ENCODE measurements around the gene DRGX.
A peak's percentile ranks its signal among the peaks of the same experiment; 100 is the strongest.

Gene DRGX

GRCh38 chr10:49407151-49407550, 11.3 kb upstream of the DRGX start:
- H3K27me3 ChIP-seq (ENCODE audit: low read depth, low read length): peaks cover 5% of the 10 kb centered on the region
- no peak overlapping the region for H3K27ac ChIP-seq (ENCODE audit: low read length)
- no peak overlapping the region for H3K4me3 ChIP-seq (ENCODE audit: low read depth in 1 of 2, low read length in 2 of 2)
- H3K36me3 ChIP-seq (ENCODE audit: control insufficient read depth in 1 of 2, insufficient read depth in 2 of 2, low read length in 2 of 2): no peaks in the 10 kb centered on the region
- no peaks in the 10 kb centered on the region for H3K4me1 ChIP-seq (ENCODE audit: control insufficient read depth in 1 of 2, insufficient read depth in 2 of 2, low read length in 2 of 2)
- no peaks in the 10 kb centered on the region for H3K9me3 ChIP-seq (ENCODE audit: control insufficient read depth in 1 of 2, low read length in 2 of 2)

GRCh38 chr10:49404321-49404878, 8.5 kb upstream of the DRGX start:
- no peak overlapping the region for H3K4me3 ChIP-seq (ENCODE audit: low read depth in 1 of 2, low read length in 2 of 2)
- H3K27ac ChIP-seq (ENCODE audit: low read length): no peak overlapping the region
- H3K36me3 ChIP-seq (ENCODE audit: control insufficient read depth in 1 of 2, insufficient read depth in 2 of 2, low read length in 2 of 2): no peaks in the 10 kb centered on the region
- peaks cover 10% of the 10 kb centered on the region for H3K27me3 ChIP-seq (ENCODE audit: low read depth, low read length)
- H3K9me3 ChIP-seq (ENCODE audit: control insufficient read depth in 1 of 2, low read length in 2 of 2): no peaks in the 10 kb centered on the region
- no peaks in the 10 kb centered on the region for H3K4me1 ChIP-seq (ENCODE audit: control insufficient read depth in 1 of 2, insufficient read depth in 2 of 2, low read length in 2 of 2)

GRCh38 chr10:49403363-49403762, 7.5 kb upstream of the DRGX start:
- H3K4me1 ChIP-seq (ENCODE audit: control insufficient read depth in 1 of 2, insufficient read depth in 2 of 2, low read length in 2 of 2): peaks cover 0 to 3% of the 10 kb centered on the region in 2 donors
- H3K4me3 ChIP-seq (ENCODE audit: low read depth in 1 of 2, low read length in 2 of 2): no peak overlapping the region
- no peaks in the 10 kb centered on the region for H3K36me3 ChIP-seq (ENCODE audit: control insufficient read depth in 1 of 2, insufficient read depth in 2 of 2, low read length in 2 of 2)
- no peaks in the 10 kb centered on the region for H3K9me3 ChIP-seq (ENCODE audit: control insufficient read depth in 1 of 2, low read length in 2 of 2)
- H3K27me3 ChIP-seq (ENCODE audit: low read depth, low read length): peaks cover 20% of the 10 kb centered on the region
- H3K27ac ChIP-seq (ENCODE audit: low read length): no peak overlapping the region

- Histone ChIP-seq H3K27ac (ENCODE audit: low read length) (no peak overlapping the region), H3K9me3 (ENCODE audit: control insufficient read depth in 1 of 2, low read length in 2 of 2) (no peaks in the 10 kb centered on the region), H3K36me3 (ENCODE audit: control insufficient read depth in 1 of 2, insufficient read depth in 2 of 2, low read length in 2 of 2) (no peaks in the 10 kb centered on the region), H3K4me3 (ENCODE audit: low read depth in 1 of 2, low read length in 2 of 2) (no peak overlapping the region), H3K4me1 (ENCODE audit: control insufficient read depth in 1 of 2, insufficient read depth in 2 of 2, low read length in 2 of 2) (peaks cover 0 to 26% of the 10 kb centered on the region in 2 donors), H3K27me3 (ENCODE audit: low read depth, low read length) (peaks cover 48% of the 10 kb centered on the region)
Observed at GRCh38 chr10:49400365-49400764, 4.5 kb upstream of the DRGX start.

GRCh38 chr10:49398986-49399385, 3.1 kb upstream of the DRGX start:
- Histone ChIP-seq H3K36me3 (ENCODE audit: control insufficient read depth in 1 of 2, insufficient read depth in 2 of 2, low read length in 2 of 2) (no peaks in the 10 kb centered on the region), H3K4me3 (ENCODE audit: low read depth in 1 of 2, low read length in 2 of 2) (no peak overlapping the region), H3K27ac (ENCODE audit: low read length) (no peak overlapping the region), H3K9me3 (ENCODE audit: control insufficient read depth in 1 of 2, low read length in 2 of 2) (no peaks in the 10 kb centered on the region), H3K4me1 (ENCODE audit: control insufficient read depth in 1 of 2, insufficient read depth in 2 of 2, low read length in 2 of 2) (peaks cover 0 to 34% of the 10 kb centered on the region in 2 donors), H3K27me3 (ENCODE audit: low read depth, low read length) (peaks cover 57% of the 10 kb centered on the region)

GRCh38 chr10:49398000-49398861, 2.3 kb upstream of the DRGX start:
- Histone ChIP-seq H3K4me3 (ENCODE audit: low read depth in 1 of 2, low read length in 2 of 2) (peak overlapping the region in 1 of 2 donors; percentile 42), H3K9me3 (ENCODE audit: control insufficient read depth in 1 of 2, low read length in 2 of 2) (no peaks in the 10 kb centered on the region), H3K36me3 (ENCODE audit: control insufficient read depth in 1 of 2, insufficient read depth in 2 of 2, low read length in 2 of 2) (no peaks in the 10 kb centered on the region), H3K27me3 (ENCODE audit: low read depth, low read length) (peaks cover 61% of the 10 kb centered on the region), H3K27ac (ENCODE audit: low read length) (no peak overlapping the region), H3K4me1 (ENCODE audit: control insufficient read depth in 1 of 2, insufficient read depth in 2 of 2, low read length in 2 of 2) (peaks cover 0 to 34% of the 10 kb centered on the region in 2 donors)

DNA sequence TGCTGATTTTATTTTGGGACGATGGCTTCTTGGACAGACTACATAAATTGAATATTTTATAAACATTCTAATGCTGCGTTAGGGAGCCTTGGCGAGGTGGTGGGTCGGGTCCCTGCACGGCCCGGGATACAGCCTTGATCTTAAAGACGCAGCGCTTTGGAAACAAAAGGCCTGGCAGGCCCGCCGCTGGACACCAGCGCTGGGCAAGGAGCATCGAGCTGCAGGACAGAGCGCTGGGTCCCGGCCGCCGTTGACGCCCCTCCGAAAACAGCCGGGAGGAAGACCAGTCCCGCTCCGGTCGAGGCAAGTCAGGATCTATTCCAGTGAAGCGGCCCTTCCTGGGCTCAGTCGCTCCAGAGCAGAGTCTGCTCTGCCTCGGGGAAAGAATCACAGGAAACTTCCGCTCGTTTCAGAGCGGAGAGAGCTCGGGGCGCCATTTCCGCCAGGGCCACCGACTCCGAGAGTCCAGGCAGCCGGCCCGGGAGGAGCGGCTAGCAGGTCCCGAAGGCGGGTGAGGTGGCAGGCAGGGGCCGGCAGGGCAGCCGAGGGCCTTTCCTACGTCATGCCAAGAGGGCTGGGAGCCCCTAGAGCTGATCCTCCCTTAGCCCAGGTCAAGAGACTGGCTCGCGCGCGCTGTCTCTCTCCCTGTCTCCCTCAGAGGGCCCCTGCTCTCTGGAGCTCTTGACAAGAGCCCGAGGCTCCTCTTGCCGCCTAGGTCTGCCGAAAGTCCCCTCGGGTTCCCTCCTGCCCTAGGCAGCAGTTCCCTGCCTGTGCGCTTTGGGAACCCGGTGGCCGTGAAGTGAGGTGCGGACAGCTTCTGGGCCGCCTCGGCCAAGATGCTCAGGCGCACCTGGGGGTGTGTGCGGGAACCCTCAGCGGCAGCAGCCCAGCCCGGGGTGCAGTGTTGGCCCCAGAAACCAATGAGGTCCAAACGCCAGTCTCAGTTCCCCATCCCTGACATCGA, 1.4 kb upstream of the DRGX start:
- H3K4me3 ChIP-seq (ENCODE audit: low read depth in 1 of 2, low read length in 2 of 2): peak overlapping the region in 1 of 2 donors; percentile 42
- H3K36me3 ChIP-seq (ENCODE audit: control insufficient read depth in 1 of 2, insufficient read depth in 2 of 2, low read length in 2 of 2): no peaks in the 10 kb centered on the region
- peaks cover 61% of the 10 kb centered on the region for H3K27me3 ChIP-seq (ENCODE audit: low read depth, low read length)
- H3K27ac ChIP-seq (ENCODE audit: low read length): no peak overlapping the region
- peaks cover 0 to 34% of the 10 kb centered on the region in 2 donors for H3K4me1 ChIP-seq (ENCODE audit: control insufficient read depth in 1 of 2, insufficient read depth in 2 of 2, low read length in 2 of 2)
- H3K9me3 ChIP-seq (ENCODE audit: control insufficient read depth in 1 of 2, low read length in 2 of 2): no peaks in the 10 kb centered on the region

GRCh38 chr10:49396666-49396999, 744 bp upstream of the DRGX start:
- Histone ChIP-seq H3K4me1 (ENCODE audit: control insufficient read depth in 1 of 2, insufficient read depth in 2 of 2, low read length in 2 of 2) (peaks cover 0 to 34% of the 10 kb centered on the region in 2 donors), H3K9me3 (ENCODE audit: control insufficient read depth in 1 of 2, low read length in 2 of 2) (no peaks in the 10 kb centered on the region), H3K4me3 (ENCODE audit: low read depth in 1 of 2, low read length in 2 of 2) (no peak overlapping the region), H3K36me3 (ENCODE audit: control insufficient read depth in 1 of 2, insufficient read depth in 2 of 2, low read length in 2 of 2) (no peaks in the 10 kb centered on the region), H3K27ac (ENCODE audit: low read length) (no peak overlapping the region), H3K27me3 (ENCODE audit: low read depth, low read length) (peaks cover 61% of the 10 kb centered on the region)

- Histone ChIP-seq H3K9me3 (ENCODE audit: control insufficient read depth in 1 of 2, low read length in 2 of 2) (no peaks in the 10 kb centered on the region), H3K27me3 (ENCODE audit: low read depth, low read length) (peaks cover 56% of the 10 kb centered on the region), H3K4me3 (ENCODE audit: low read depth in 1 of 2, low read length in 2 of 2) (no peak overlapping the region), H3K27ac (ENCODE audit: low read length) (no peak overlapping the region), H3K36me3 (ENCODE audit: control insufficient read depth in 1 of 2, insufficient read depth in 2 of 2, low read length in 2 of 2) (no peaks in the 10 kb centered on the region), H3K4me1 (ENCODE audit: control insufficient read depth in 1 of 2, insufficient read depth in 2 of 2, low read length in 2 of 2) (peaks cover 0 to 34% of the 10 kb centered on the region in 2 donors)
Observed at GRCh38 chr10:49394933-49395740, 752 bp downstream of the DRGX start.

- Histone ChIP-seq H3K4me1 (ENCODE audit: control insufficient read depth in 1 of 2, insufficient read depth in 2 of 2, low read length in 2 of 2) (peaks cover 0 to 34% of the 10 kb centered on the region in 2 donors), H3K36me3 (ENCODE audit: control insufficient read depth in 1 of 2, insufficient read depth in 2 of 2, low read length in 2 of 2) (no peaks in the 10 kb centered on the region), H3K9me3 (ENCODE audit: control insufficient read depth in 1 of 2, low read length in 2 of 2) (no peaks in the 10 kb centered on the region), H3K4me3 (ENCODE audit: low read depth in 1 of 2, low read length in 2 of 2) (no peak overlapping the region), H3K27me3 (ENCODE audit: low read depth, low read length) (peaks cover 50% of the 10 kb centered on the region), H3K27ac (ENCODE audit: low read length) (no peak overlapping the region)
Observed at GRCh38 chr10:49393757-49394156, 2.1 kb downstream of the DRGX start.
